Activated CD8-positive, alpha-beta T cell treated with anti-CD3 and anti-CD28 coated beads for 36 hours (primary cell): Measurements from ENCODE around the gene AIF1L. TPM values are rescaled to one million over a fixed set of nuclear protein-coding genes. Genes with fewer than 3 reads are reported as not detected.

Experiments used
- ATAC-seq: fragments of 200-7000 bp; cut with Tn5 transposase; one replicate; pipeline ENCODE4 v1.10.0; 2021; ENCODE audit warnings: mild to moderate bottlenecking, moderate library complexity
- CTCF ChIA-PET: fragments of 350-600 bp; sonication (Branson Sonifier 250); formaldehyde crosslinking; loops from one replicate; lab custom pipeline; 2021; ENCODE audit warnings: antibody characterized with exemption; lab: Charles Lee
- POLR2A ChIA-PET: fragments of 350-600 bp; sonication (Branson Sonifier 250); formaldehyde crosslinking; loops from one replicate; lab custom pipeline; 2021; ENCODE audit warnings: antibody characterized with exemption; lab: Charles Lee
- DNase-seq: peaks from one replicate; pipeline ENCODE4 v3.0.0-alpha.2; 2020
- H3K27ac Mint-ChIP-seq: one replicate; pipeline ENCODE4 v1.8.0; 2021; ENCODE audit warnings: mild to moderate bottlenecking, mixed read lengths
- H3K27me3 Mint-ChIP-seq: one replicate; pipeline ENCODE4 v1.8.0; 2021; ENCODE audit warnings: mixed read lengths
- H3K36me3 Mint-ChIP-seq: one replicate; pipeline ENCODE4 v1.8.0; 2021; ENCODE audit warnings: low read depth, mixed read lengths
- H3K4me1 Mint-ChIP-seq: one replicate; pipeline ENCODE4 v1.8.0; 2021; ENCODE audit warnings: low read depth, mixed read lengths
- H3K4me3 Mint-ChIP-seq: one replicate; pipeline ENCODE4 v1.8.0; 2021; ENCODE audit warnings: mild to moderate bottlenecking, moderate library complexity, mixed read lengths
- H3K9me3 Mint-ChIP-seq: one replicate; pipeline ENCODE4 v1.8.0; 2021; ENCODE audit warnings: mixed read lengths
- CTCF ChIP-seq: fragments of 200-600 bp; IDR thresholded peaks from one replicate; pipeline ENCODE4 v1.8.0; 2022; ENCODE audit warnings: antibody characterized with exemption, mild to moderate bottlenecking
- intact Hi-C: fragments of 100-400 bp; cut with micrococcal nuclease; formaldehyde crosslinking; loops from one replicate; pipeline ENCODE4 v1.10.0; 2022
- total RNA-seq, 2 experiments: library from RNA; stranded (reverse); gene quantifications; one replicate each; pipeline ENCODE4 v1.2.3, GENCODE V29; 2021

The AIF1L gene
- 1 to 10 TPM in 1 of 2 experiments, under 1 TPM in 1; 0.72 to 1.9 TPM for total RNA-seq

DNA sequence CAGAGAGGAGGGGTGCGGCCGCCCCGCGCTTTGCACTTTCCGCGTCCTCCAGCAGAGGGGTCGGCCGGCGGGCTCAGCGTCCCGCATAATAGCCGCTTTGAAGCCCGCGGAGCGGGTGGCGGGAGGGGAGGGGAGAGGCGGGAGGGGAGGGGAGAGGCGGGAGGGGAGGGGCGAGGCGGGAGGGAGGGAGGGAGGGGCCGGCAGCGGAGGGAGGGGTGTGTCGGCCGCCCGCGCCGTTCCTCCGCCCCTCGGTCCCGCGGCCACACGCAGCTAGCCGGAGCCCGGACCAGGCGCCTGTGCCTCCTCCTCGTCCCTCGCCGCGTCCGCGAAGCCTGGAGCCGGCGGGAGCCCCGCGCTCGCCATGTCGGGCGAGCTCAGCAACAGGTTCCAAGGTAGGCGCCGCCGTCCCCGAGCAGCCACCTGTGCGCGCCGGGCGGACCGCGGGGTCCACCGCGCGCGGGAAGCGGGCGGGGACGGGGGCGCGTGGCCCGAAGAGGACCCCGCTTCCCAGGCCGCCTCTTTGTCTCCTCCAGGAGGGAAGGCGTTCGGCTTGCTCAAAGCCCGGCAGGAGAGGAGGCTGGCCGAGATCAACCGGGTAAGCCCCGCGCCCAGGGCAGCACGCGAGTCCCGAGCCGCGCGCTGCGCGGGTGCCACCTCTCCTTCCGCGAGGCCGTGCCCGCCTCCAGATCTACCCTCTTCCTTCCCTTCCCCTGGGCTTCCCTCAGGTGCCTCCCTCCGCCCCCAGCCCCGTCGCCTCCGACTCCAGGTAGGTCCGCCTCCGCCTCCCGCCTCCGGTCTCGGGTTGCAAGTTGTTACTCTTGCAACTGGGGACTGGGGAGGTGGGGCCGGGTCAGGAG lies at the start of gene AIF1L:
AIF1L (plus strand) TSS at position 263 of the 857 bp plus-strand sequence; CDS start at position 362, 99 bp downstream.
- Mint-ChIP-seq H3K27ac (no peak within 1 kb of the TSS), H3K36me3 (no peaks in the 10 kb centered on the region), H3K27me3 (peaks cover 30% of the 10 kb centered on the region), H3K9me3 (no peaks in the 10 kb centered on the region), H3K4me3 (peak within 1 kb of the TSS; percentile 63), H3K4me1 (peaks cover 3% of the 10 kb centered on the region)
- ChIA-PET CTCF (interaction anchor here (0.7 to 1.5 kb wide), 2 partner anchors 39 to 49 kb away, joined by 3 to 5 read pairs; no protein-coding TSS in a partner anchor), POLR2A (interaction anchor here (0.6 to 0.9 kb wide), 2 partner anchors 29 to 61 kb away, joined by 3 read pairs; partner anchors contain the start of gene NUP214)
- peak; percentile 76 for ATAC-seq
- no peak for TF ChIP-seq CTCF
- intact Hi-C loops, result no loop called here
- DNase-seq, result peak; percentile 42

GRCh38 chr9:131046581-131047202 lies 49.6 kb upstream of the AIF1L start:
- POLR2A ChIA-PET, result interaction anchor here (0.5 to 1.6 kb wide), 2 partner anchors 9 to 44 kb away, joined by 3 to 4 read pairs; no protein-coding TSS in a partner anchor
- no peaks in the 10 kb centered on the region for H3K27me3 Mint-ChIP-seq
- H3K36me3 Mint-ChIP-seq, result no peaks in the 10 kb centered on the region
- TF ChIP-seq CTCF, result peak; percentile 98
- CTCF ChIA-PET, result interaction anchor here (0.6 to 3.2 kb wide), 54 partner anchors 9 to 586 kb away, joined by 3 to 42 read pairs (median 4); partner anchors contain the start of gene EXOSC2
- no peak overlapping the region for H3K27ac Mint-ChIP-seq
- ATAC-seq (peak; percentile 94), DNase-seq (peak; percentile 80)
- H3K9me3 Mint-ChIP-seq, result no peaks in the 10 kb centered on the region
- intact Hi-C loops, result loop anchor here (5.0 kb wide), 1 partner anchor 179 kb away; no protein-coding TSS in a partner anchor
- H3K4me1 Mint-ChIP-seq, result no peaks in the 10 kb centered on the region
- H3K4me3 Mint-ChIP-seq, result no peak overlapping the region

DNA sequence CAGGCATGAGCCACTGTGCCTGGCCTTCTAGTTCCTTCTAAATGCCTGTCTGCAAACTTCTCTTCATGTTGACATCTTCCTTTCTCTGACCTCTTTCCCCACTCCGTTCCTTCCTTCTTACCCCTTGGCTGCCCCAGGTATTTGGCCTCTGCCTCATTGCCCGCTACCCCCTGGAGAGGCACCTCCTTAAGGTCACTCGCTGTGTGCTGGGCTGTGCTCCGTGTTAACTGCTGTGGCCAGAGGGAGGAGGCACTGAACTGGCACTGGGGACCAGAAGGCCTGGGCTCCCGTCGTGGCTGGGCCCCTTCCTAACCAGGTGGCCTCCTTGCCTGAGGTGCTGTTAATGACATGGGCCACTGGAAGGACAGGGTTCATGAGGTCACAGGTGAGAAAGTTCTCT lies 48.0 kb upstream of the AIF1L start:
- Mint-ChIP-seq H3K27me3 (no peaks in the 10 kb centered on the region), H3K9me3 (no peaks in the 10 kb centered on the region), H3K27ac (no peak overlapping the region), H3K4me3 (no peak overlapping the region), H3K4me1 (no peaks in the 10 kb centered on the region), H3K36me3 (no peaks in the 10 kb centered on the region)
- intact Hi-C loops, result loop anchor here (5.0 kb wide), 1 partner anchor 181 kb away; no protein-coding TSS in a partner anchor
- POLR2A ChIA-PET, result no interaction called here
- no peak for ATAC-seq
- CTCF ChIA-PET, result no interaction called here
- DNase-seq, result no peak
- TF ChIP-seq CTCF, result no peak

GRCh38 chr9:131048820-131049219 lies 47.5 kb upstream of the AIF1L start:
- Mint-ChIP-seq H3K9me3 (no peaks in the 10 kb centered on the region), H3K27me3 (no peaks in the 10 kb centered on the region), H3K4me3 (no peak overlapping the region), H3K36me3 (no peaks in the 10 kb centered on the region), H3K4me1 (no peaks in the 10 kb centered on the region), H3K27ac (no peak overlapping the region)
- DNase-seq (no peak), ATAC-seq (no peak)
- intact Hi-C loops, result loop anchor here (5.0 kb wide), 1 partner anchor 182 kb away; no protein-coding TSS in a partner anchor
- ChIA-PET CTCF (interaction anchor here (0.9 to 1.1 kb wide), 2 partner anchors 50 to 347 kb away, joined by 3 to 4 read pairs; no protein-coding TSS in a partner anchor), POLR2A (no interaction called here)
- TF ChIP-seq CTCF, result no peak
